ENCODE measurements around the gene MXD1.

- TF ChIP-seq ZBTB33 (IDR thresholded peaks at IDR 0.05; ENCODE audit: borderline replicate concordance, low read depth) (no peak), MAX (IDR thresholded peaks at IDR 0.05; ENCODE audit: low read depth) (no peak), CTCF (IDR thresholded peaks at IDR 0.05) (no peak), REST (IDR thresholded peaks at IDR 0.05; ENCODE audit: low read depth, low read length) (no peak)
Observed at GRCh38 chr2:69907216-69907615, 7.7 kb upstream of the MXD1 start.
